Ramos (cell line): ENCODE measurements around the gene KRTCAP3.
"Not testable (repeated sequence)": the region's sequence is repeated elsewhere in the genome, so short reads cannot be mapped to it uniquely, and the experiment has no call there.

Source experiments
- in situ Hi-C: fragments of 300-500 bp; cut with MboI; formaldehyde crosslinking; loops from one replicate; pipeline ENCODE4 v1.14.3; 2022; ENCODE audit warnings: low sequenced_read_pairs; ENCODE audit not compliant: unreplicated experiment

Gene KRTCAP3

GRCh38 chr2:27441958-27442919, at the start of gene KRTCAP3:
KRTCAP3 (plus strand) TSS chr2:27442381; CDS start chr2:27442413, 32 bp downstream.
- in situ Hi-C loops = no loop called here

GRCh38 chr2:27393225-27393624, 49.0 kb upstream of the KRTCAP3 start:
- in situ Hi-C loops = no loop called here

DNA sequence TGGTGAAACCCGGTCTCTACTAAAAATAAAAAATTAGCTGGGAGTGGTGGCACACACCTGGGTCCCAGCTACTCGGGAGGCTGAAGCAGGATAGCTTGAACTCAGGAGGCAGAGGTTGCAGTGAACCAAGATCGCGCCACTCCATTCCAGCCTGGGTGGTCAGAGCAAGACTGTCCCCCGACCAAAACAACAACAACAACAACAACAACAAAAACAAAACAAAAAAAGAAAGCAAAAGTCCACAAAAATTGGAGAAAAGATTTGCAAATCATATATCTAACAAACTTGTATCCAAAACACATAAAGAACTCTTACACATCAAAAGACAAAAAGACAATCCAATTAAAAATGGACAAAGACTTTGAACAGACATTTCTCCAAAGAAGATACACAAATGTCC, 43.2 kb upstream of the KRTCAP3 start:
- in situ Hi-C loops = no loop called here

GRCh38 chr2:27400348-27401135, 41.6 kb upstream of the KRTCAP3 start:
- in situ Hi-C loops = no loop called here

GRCh38 chr2:27407798-27408491, 34.2 kb upstream of the KRTCAP3 start:
- in situ Hi-C loops = no loop called here

GRCh38 chr2:27408601-27409320, 33.4 kb upstream of the KRTCAP3 start:
- in situ Hi-C loops = no loop called here

DNA sequence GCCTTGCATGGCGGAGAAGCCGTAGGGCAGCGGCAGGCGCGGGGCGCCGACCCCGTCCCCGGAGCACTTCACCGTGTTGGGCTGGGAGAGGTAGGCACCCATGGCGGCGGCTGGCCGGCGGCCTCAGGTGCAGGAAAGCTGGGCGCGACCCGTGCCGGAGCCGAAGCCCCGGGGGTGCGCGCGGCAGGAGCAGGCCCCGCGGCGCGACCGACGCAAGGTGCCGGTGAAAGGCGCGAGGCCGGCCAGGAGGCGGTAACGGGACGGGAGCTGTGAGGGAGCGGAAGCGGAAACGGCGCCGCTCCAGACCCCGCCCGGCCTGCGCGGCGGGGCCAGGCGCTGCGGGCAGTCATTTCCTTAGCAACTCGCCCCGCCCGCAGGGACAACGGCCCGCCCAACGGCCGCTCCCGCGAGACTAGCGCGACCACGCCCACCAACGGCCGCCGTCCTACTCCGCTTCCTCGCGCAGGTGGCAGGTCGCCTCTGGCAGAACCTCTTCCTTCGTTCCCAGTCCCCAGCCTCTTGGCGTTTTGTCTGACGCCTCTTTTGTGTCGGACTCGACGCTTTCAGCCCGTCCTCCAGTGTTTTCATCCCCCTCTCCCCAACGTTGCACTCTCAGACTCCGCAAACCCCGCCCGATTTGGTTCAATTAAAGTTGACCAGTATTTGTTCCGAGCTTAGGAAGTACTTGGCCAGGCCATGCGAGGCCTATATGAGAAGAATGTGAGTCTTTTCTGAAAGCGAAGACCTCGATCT, 32.7 kb upstream of the KRTCAP3 start, which contains the start of gene PPM1G:
Gene PPM1G, minus strand, starts transcription at position 271 of the 753 bp plus-strand sequence. Its CDS starts 169 bp downstream, at position 102.
- in situ Hi-C loops = no loop called here

DNA sequence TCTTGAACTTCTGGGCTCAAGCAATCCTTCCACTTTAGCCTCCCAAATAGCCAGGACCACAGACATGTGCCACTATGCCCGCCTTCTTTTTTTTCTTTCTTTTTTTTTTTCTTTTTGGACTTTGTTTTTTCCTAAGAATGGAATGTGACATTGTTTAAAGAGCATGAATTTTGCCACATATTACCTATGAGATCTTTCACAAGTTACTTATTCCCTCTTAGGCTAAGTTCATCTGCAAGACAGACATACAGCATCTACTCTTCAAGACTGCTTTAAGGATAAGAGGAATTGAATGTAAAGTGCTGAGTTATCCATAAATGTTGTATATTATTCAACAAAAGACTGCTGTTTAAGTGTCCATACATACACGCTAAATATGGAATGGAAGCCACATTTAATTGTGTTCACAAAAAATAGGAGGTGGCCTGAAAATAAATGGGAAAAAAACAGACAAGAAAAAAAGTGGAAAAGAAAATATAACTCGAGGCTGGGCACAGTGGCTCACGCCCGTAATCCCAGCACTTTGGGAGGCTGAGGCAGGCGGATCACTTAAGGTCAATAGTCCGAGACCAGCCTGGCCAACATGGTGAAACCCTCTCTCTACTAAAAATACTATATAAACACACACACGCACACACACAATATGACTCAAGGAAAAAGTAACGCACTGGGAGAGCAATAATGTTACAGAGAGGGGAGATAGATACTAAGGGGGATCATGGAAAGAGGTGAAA, 29.6 kb upstream of the KRTCAP3 start:
- in situ Hi-C loops = no loop called here

GRCh38 chr2:27416151-27416550, 26.0 kb upstream of the KRTCAP3 start:
- in situ Hi-C loops = no loop called here

GRCh38 chr2:27420996-27421395, 21.2 kb upstream of the KRTCAP3 start:
- in situ Hi-C loops = no loop called here

GRCh38 chr2:27421660-27422250, 20.4 kb upstream of the KRTCAP3 start:
- in situ Hi-C loops = no loop called here

DNA sequence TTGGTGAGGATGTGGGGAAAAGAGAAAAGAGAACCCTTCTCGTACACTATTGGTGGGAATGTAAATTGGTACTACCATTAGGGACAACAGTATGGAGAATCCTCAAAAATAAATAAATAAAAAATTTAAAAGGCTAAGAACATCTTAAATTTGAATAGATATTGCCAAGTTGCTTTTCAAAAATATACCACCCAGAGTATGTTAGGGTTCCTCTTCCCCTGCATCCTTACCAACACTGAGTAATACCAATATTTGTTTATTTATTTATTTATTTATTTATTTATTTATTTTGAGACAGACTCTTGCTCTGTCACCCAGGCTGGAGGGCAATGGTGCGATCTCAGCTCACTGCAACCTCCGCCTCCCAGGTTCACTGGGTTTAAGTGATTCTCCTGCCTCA, 19.2 kb upstream of the KRTCAP3 start:
- in situ Hi-C loops = no loop called here

DNA sequence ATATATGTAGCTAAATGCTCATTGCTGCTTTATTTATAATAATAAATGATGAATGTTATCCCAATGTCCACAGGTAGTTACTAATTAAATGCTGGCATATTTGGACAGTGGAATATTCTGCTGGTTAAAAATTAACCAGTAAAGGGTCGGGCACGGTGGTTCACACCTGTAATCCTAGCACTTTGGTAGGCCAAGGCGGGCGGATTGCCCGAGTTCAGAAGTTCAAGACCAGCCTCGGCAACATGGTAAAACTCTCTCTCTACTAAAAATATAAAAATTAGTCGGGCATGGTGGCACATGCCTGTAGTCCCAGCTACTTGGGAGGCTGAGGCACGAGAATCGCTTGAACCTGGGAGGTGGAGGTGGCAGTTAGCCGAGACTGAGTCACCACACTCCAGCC, 17.1 kb upstream of the KRTCAP3 start:
- in situ Hi-C loops = not testable (repeated sequence)

GRCh38 chr2:27427863-27428212, 14.3 kb upstream of the KRTCAP3 start:
- in situ Hi-C loops = no loop called here

DNA sequence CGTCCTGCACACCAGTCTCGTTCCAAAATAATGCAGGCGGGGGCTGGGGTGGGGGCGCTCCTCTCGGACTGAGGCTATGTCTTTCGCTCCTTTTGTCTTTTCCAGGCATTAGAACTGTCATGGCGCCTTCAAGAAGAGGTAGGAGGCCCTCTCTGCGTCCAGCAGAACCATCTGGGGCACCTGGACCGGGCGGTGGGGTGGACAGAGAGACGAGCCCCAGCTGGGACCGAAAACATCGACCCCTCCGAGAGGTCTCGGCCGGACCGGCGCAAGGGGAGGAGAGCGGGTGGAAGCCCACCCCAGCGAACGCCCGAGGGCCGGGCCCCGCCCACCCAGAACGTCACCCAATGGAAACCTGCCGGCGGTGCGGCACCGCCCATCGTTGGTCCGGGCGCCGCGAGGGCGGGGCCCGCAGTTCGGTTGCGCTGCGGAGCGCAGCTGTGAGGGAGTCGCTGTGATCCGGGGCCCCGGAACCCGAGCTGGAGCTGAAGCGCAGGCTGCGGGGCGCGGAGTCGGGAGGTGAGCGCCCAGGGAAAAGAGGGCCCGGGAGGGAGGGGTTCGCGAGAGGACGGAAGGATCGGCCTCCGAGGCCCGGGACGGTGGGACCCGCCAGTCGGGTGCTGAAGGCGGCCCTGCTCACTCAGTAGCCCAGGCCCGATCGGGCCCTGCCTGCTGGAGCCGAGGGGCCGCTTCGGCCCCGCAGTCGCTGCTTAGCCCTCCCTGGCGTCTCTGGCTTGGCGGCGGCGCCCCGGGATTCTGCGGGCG, 13.8 kb upstream of the KRTCAP3 start, which contains the start of gene NRBP1:
Gene NRBP1, plus strand, starts transcription at position 419 of the 765 bp plus-strand sequence. CDS start 4,643 bp downstream, outside the sequence.
- in situ Hi-C loops = no loop called here

DNA sequence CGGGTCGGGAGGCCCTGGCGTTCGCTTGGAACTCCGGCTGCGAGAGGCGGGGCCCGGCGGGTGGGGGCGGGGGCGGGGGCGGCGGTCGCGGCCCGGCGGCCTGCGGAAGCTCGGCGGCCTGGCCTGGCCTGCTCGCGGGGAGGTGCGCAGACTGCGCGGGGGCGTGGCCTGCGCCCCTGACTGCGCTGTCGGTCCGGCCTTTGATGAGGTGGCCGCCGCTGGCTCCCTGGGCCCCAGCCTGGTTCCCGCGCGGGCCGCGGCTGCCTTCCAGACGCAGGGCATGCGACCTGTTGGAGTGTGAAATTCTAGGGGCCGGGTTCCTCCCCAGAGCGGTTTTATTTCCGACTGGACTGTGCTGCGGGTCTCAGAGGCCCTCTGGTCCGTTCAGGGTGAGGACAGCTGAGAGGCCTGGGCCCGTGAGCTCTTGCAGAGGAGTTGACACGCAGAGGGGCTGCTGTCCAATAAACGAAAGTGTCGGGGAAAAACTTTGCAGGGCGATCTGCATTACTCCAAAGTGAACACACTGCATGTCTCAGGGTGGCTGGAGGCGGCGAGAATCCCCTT, 13.1 kb upstream of the KRTCAP3 start:
- in situ Hi-C loops = no loop called here

- in situ Hi-C loops = no loop called here
Observed at GRCh38 chr2:27431395-27431794, 10.8 kb upstream of the KRTCAP3 start.
